Esophagus muscularis mucosa (tissue), 4 donors: ENCODE data around the gene RUSF1. TPM values are rescaled to one million over a fixed set of nuclear protein-coding genes. Genes with fewer than 3 reads are reported as not detected.

Source experiments
- DNase-seq: peaks from one replicate; pipeline ENCODE4 v3.0.0-alpha.2; 2017; ENCODE audit errors: extremely low spot score
- H3K27ac ChIP-seq, 4 donors: fragments of 200-600 bp; sonication (generic); replicated peaks in 1 of 4; 1 replicate in 3 of 4; 2 replicates in 1 of 4; pipeline ENCODE4 v1.5.1; 2016 to 2019; ENCODE audit warnings: mild to moderate bottlenecking in 1 of 4
- H3K27me3 ChIP-seq, 4 donors: fragments of 200-600 bp; sonication (generic); one replicate each; pipeline versions ENCODE4 v1.5.1 to v1.6.0; 2016 to 2019
- H3K36me3 ChIP-seq, 4 donors: fragments of 200-600 bp; sonication (generic); one replicate each; pipeline ENCODE4 v1.5.1; 2016 to 2019
- H3K4me1 ChIP-seq, 4 donors: fragments of 200-600 bp; sonication (generic); one replicate each; pipeline ENCODE4 v1.5.1; 2016 to 2019
- H3K4me3 ChIP-seq, 4 donors: fragments of 200-600 bp; sonication (generic); 1 replicate in 2 of 4; 2 replicates in 2 of 4; pipeline ENCODE4 v1.5.1; 2016 to 2019; ENCODE audit warnings: mild to moderate bottlenecking in 4 of 4, moderate library complexity in 1 of 4
- H3K9me3 ChIP-seq, 4 donors: fragments of 200-600 bp; sonication (generic); 1 replicate in 3 of 4; 2 replicates in 1 of 4; pipeline ENCODE4 v1.5.1; 2016 to 2019
- CTCF ChIP-seq, 3 experiments: fragments of 200-600 bp in 2 of 3; fragments of 450-650 bp in 1 of 3; sonication (generic) in 2 of 3; IDR thresholded peaks; one replicate each; pipeline ENCODE4 v1.5.1; 2017 to 2019; ENCODE audit warnings: antibody characterized with exemption in 3 of 3, mild to moderate bottlenecking in 2 of 3, moderate library complexity in 1 of 3
- EP300 ChIP-seq: sonication (generic); formaldehyde crosslinking; IDR thresholded peaks from one replicate; pipeline ENCODE4 v1.6.1; 2017; ENCODE audit warnings: antibody characterized with exemption
- POLR2A ChIP-seq: fragments of 450-650 bp; IDR thresholded peaks from one replicate; pipeline ENCODE4 v1.6.1; 2017; ENCODE audit warnings: antibody characterized with exemption, moderate library complexity, mild to moderate bottlenecking, low read depth
- POLR2AphosphoS5 ChIP-seq, 2 donors: sonication (generic); formaldehyde crosslinking; IDR thresholded peaks; one replicate each; pipeline ENCODE4 v1.6.1; 2017; ENCODE audit warnings: antibody characterized with exemption in 2 of 2
- WGBS: methylation state at CpG from one replicate; pipeline ENCODE4 v1.1.5; 2018; 5-methylcytosine and 5-hydroxymethylcytosine counted together
- intact Hi-C: fragments of 100-400 bp; cut with DNase I; formaldehyde crosslinking; loops from one replicate; pipeline ENCODE4 v1.15.1; 2023
- total RNA-seq, 4 donors: library from RNA; depleted of rRNA; stranded (reverse); fragments of >200 nt; gene quantifications; one replicate each; pipeline versions ENCODE4 v1.1.0 to v1.2.1, GENCODE V29; 2016

RUSF1 gene
- total RNA-seq, 4 donors from 2014 or later = 32.4 to 51.3 (median 43.6) TPM

- intact Hi-C loops = no loop called here
- H3K27ac ChIP-seq = no peak overlapping the region
- 81% methylated on average over 3 of the region's 3 CpGs for WGBS
These were observed 6.8 kb downstream of the RUSF1 start for GRCh38 chr16:31501226-31501965.

GRCh38 chr16:31499928-31500327 is 8.3 kb downstream of the RUSF1 start:
- DNase-seq = no peak
- no peaks in the 10 kb centered on the region for H3K9me3 ChIP-seq
- no peaks in the 10 kb centered on the region for H3K27me3 ChIP-seq
- H3K27ac ChIP-seq = no peak overlapping the region
- H3K4me3 ChIP-seq = no peak overlapping the region
- intact Hi-C loops = no loop called here
- TF ChIP-seq POLR2A = no peak
- TF ChIP-seq EP300 = no peak
- no peak for TF ChIP-seq CTCF (IDR thresholded peaks at IDR 0.05)
- no peak for TF ChIP-seq POLR2AphosphoS5 (IDR thresholded peaks at IDR 0.05)
- 95% methylated on average over 8 of the region's 8 CpGs for WGBS
- peaks cover 0 to 4% (median 0%) of the 10 kb centered on the region in 4 donors for H3K4me1 ChIP-seq
- H3K36me3 ChIP-seq = peaks cover 32 to 61% (median 57%) of the 10 kb centered on the region in 4 donors

More at GRCh38 chr16:31501226-31501965, 6.8 kb downstream of the RUSF1 start:
- Histone ChIP-seq H3K27me3 (no peaks in the 10 kb centered on the region), H3K4me1 (peaks cover under 1 to 14% (median 7%) of the 10 kb centered on the region in 4 donors), H3K36me3 (peaks cover 18 to 61% (median 49%) of the 10 kb centered on the region in 4 donors), H3K4me3 (no peak overlapping the region), H3K9me3 (no peaks in the 10 kb centered on the region)
- TF ChIP-seq CTCF (IDR thresholded peaks at IDR 0.05) = no peak
- no peak for TF ChIP-seq POLR2A
- TF ChIP-seq EP300 = no peak
- TF ChIP-seq POLR2AphosphoS5 (IDR thresholded peaks at IDR 0.05) = no peak
- DNase-seq = no peak

- H3K36me3 ChIP-seq = peaks cover 40 to 73% (median 70%) of the 10 kb centered on the region in 4 donors
- 97% methylated on average over 8 of the region's 8 CpGs for WGBS
- no peaks in the 10 kb centered on the region for H3K27me3 ChIP-seq
- no peaks in the 10 kb centered on the region for H3K9me3 ChIP-seq
- H3K27ac ChIP-seq = no peak overlapping the region
- H3K4me1 ChIP-seq = peaks cover 0 to 4% (median 0%) of the 10 kb centered on the region in 4 donors
- DNase-seq = no peak
- no peak overlapping the region for H3K4me3 ChIP-seq
- intact Hi-C loops = no loop called here
- no peak for TF ChIP-seq EP300
- TF ChIP-seq CTCF (IDR thresholded peaks at IDR 0.05) = no peak
These were observed 9.7 kb downstream of the RUSF1 start for GRCh38 chr16:31498493-31498892.

GRCh38 chr16:31496670-31497069 is 11.5 kb downstream of the RUSF1 start:
- 89% methylated on average over 10 of the region's 10 CpGs for whole genome bisulfite sequencing
- Histone ChIP-seq H3K4me1 (no peaks in the 10 kb centered on the region), H3K36me3 (peaks cover 54 to 91% (median 88%) of the 10 kb centered on the region in 4 donors), H3K27me3 (no peaks in the 10 kb centered on the region), H3K9me3 (no peaks in the 10 kb centered on the region), H3K4me3 (no peak overlapping the region), H3K27ac (no peak overlapping the region)
- intact Hi-C loops = no loop called here
- TF ChIP-seq CTCF (IDR thresholded peaks at IDR 0.05) (no peak), POLR2AphosphoS5 (IDR thresholded peaks at IDR 0.05) (no peak)
- DNase-seq = no peak
